WTC11 (cell line): ENCODE data around the gene INSC. TPM values are rescaled to one million over a fixed set of nuclear protein-coding genes. Genes with fewer than 3 reads are reported as not detected.

Source experiments
- ATAC-seq: fragments of 200-7000 bp; cut with Tn5 transposase; 2 replicates; pipeline ENCODE4 v1.10.0; 2021; ENCODE audit warnings: mild to moderate bottlenecking, moderate library complexity
- CTCF ChIA-PET: fragments of 300-600 bp; sonication (Branson Sonifier 250); formaldehyde crosslinking; loops from one replicate; lab custom pipeline; 2021; ENCODE audit warnings: antibody characterized with exemption; lab: Charles Lee
- POLR2A ChIA-PET: fragments of 350-600 bp; sonication (Branson Sonifier 250); formaldehyde crosslinking; loops from one replicate; lab custom pipeline; 2021; ENCODE audit warnings: antibody characterized with exemption; lab: Charles Lee
- DNase-seq: peaks from one replicate; pipeline ENCODE4 v3.0.0; 2021; ENCODE audit warnings: low spot score
- H3K27ac Mint-ChIP-seq: 2 replicates; pipeline ENCODE4 v1.8.0; 2021; ENCODE audit warnings: mixed read lengths
- H3K27me3 Mint-ChIP-seq: 2 replicates; pipeline ENCODE4 v1.8.0; 2021; ENCODE audit warnings: low read depth, mild to moderate bottlenecking, moderate library complexity, mixed read lengths
- H3K36me3 Mint-ChIP-seq: 2 replicates; pipeline ENCODE4 v1.8.0; 2021; ENCODE audit warnings: mixed read lengths
- H3K4me1 Mint-ChIP-seq: 2 replicates; pipeline ENCODE4 v1.8.0; 2022; ENCODE audit warnings: mixed read lengths
- H3K4me3 Mint-ChIP-seq: 2 replicates; pipeline ENCODE4 v1.8.0; 2021; ENCODE audit warnings: mild to moderate bottlenecking, moderate library complexity, mixed read lengths
- H3K9me3 Mint-ChIP-seq: 2 replicates; pipeline ENCODE4 v1.8.0; 2021; ENCODE audit warnings: mixed read lengths
- ETV6 ChIP-seq: sonication (generic); formaldehyde crosslinking; IDR thresholded peaks from 2 replicates; pipeline ENCODE4 v1.8.1; 2022; ENCODE audit warnings: mild to moderate bottlenecking, missing genetic modification reagents
- FOXJ3 ChIP-seq: sonication (generic); formaldehyde crosslinking; IDR thresholded peaks from 2 replicates; pipeline ENCODE4 v1.9.0; 2021; ENCODE audit warnings: missing genetic modification reagents, mild to moderate bottlenecking, borderline replicate concordance
- FOXP1 ChIP-seq: sonication (generic); formaldehyde crosslinking; IDR thresholded peaks from 2 replicates; pipeline ENCODE4 v1.8.0; 2022; ENCODE audit warnings: missing genetic modification reagents, mild to moderate bottlenecking, moderate library complexity, borderline replicate concordance
- GRHL2 ChIP-seq: fragments of 250-450 bp; sonication (Bioruptor Pico); IDR thresholded peaks from 2 replicates; pipeline ENCODE4 v1.8.0; 2022; ENCODE audit warnings: mild to moderate bottlenecking, moderate library complexity; ENCODE audit not compliant: insufficient replicate concordance, severe bottlenecking
- GTF2I ChIP-seq: fragments of 250-450 bp; sonication (Bioruptor Pico); conservative IDR thresholded peaks from 2 replicates; pipeline ENCODE4 v1.4.0; 2021; ENCODE audit warnings: mild to moderate bottlenecking
- HMGXB4 ChIP-seq: sonication (generic); formaldehyde crosslinking; IDR thresholded peaks from 2 replicates; pipeline ENCODE4 v1.8.1; 2023; ENCODE audit warnings: mild to moderate bottlenecking, moderate library complexity, missing genetic modification reagents
- RELA ChIP-seq: sonication (generic); formaldehyde crosslinking; IDR thresholded peaks from 2 replicates; pipeline ENCODE4 v1.8.1; 2022; ENCODE audit warnings: missing genetic modification reagents, mild to moderate bottlenecking, borderline replicate concordance
- SMAD4 ChIP-seq: sonication (generic); formaldehyde crosslinking; IDR thresholded peaks from 2 replicates; pipeline ENCODE4 v1.8.0; 2022; ENCODE audit warnings: mild to moderate bottlenecking, missing genetic modification reagents
- SP1 ChIP-seq: sonication (generic); formaldehyde crosslinking; conservative IDR thresholded peaks from 2 replicates; pipeline ENCODE4 v1.8.1; 2022; ENCODE audit warnings: missing genetic modification reagents
- STAT6 ChIP-seq: sonication (generic); formaldehyde crosslinking; conservative IDR thresholded peaks from 2 replicates; pipeline ENCODE4 v1.8.1; 2023; ENCODE audit warnings: mild to moderate bottlenecking, low read depth, missing genetic modification reagents, moderate library complexity
- TEAD1 ChIP-seq: sonication (generic); formaldehyde crosslinking; IDR thresholded peaks from 2 replicates; pipeline ENCODE4 v1.8.0; 2022; ENCODE audit warnings: mild to moderate bottlenecking, missing genetic modification reagents
- TEAD4 ChIP-seq: sonication (generic); formaldehyde crosslinking; IDR thresholded peaks from 2 replicates; pipeline ENCODE4 v1.8.0; 2022; ENCODE audit warnings: mild to moderate bottlenecking, missing genetic modification reagents
- USF1 ChIP-seq: sonication (generic); formaldehyde crosslinking; IDR thresholded peaks from 2 replicates; pipeline ENCODE4 v1.8.0; 2022; ENCODE audit warnings: mild to moderate bottlenecking, missing genetic modification reagents
- ZNF121 ChIP-seq: sonication (generic); formaldehyde crosslinking; IDR thresholded peaks from 2 replicates; pipeline ENCODE4 v1.8.0; 2023; ENCODE audit warnings: missing genetic modification reagents
- ZNF138 ChIP-seq: sonication (generic); formaldehyde crosslinking; conservative IDR thresholded peaks from 2 replicates; pipeline ENCODE4 v1.8.1; 2022; ENCODE audit warnings: mild to moderate bottlenecking, moderate library complexity, missing genetic modification reagents
- ZNF396 ChIP-seq: fragments of 250-450 bp; sonication (Bioruptor Pico); IDR thresholded peaks from 2 replicates; pipeline ENCODE4 v1.8.0; 2021; ENCODE audit warnings: mild to moderate bottlenecking, moderate library complexity, borderline replicate concordance
- ZNF425 ChIP-seq: fragments of 250-450 bp; sonication (Bioruptor Pico); conservative IDR thresholded peaks from 2 replicates; pipeline ENCODE4 v1.9.0; 2021; ENCODE audit warnings: mild to moderate bottlenecking
- total RNA-seq: library from RNA; stranded (reverse); gene quantifications from 3 replicates; pipeline ENCODE4 v1.2.3, GENCODE V29; 2021
- TF ChIP-seq, protein P1 (sequence below): fragments of 250-450 bp; sonication (Bioruptor Pico); IDR thresholded peaks from 2 replicates; pipeline ENCODE4 v1.9.0; 2021; ENCODE audit warnings: moderate library complexity, mild to moderate bottlenecking, inconsistent platforms, borderline replicate concordance
- TF ChIP-seq, protein P2 (sequence below): sonication (generic); formaldehyde crosslinking; IDR thresholded peaks from 2 replicates; pipeline ENCODE4 v1.8.1; 2022; ENCODE audit warnings: mild to moderate bottlenecking, moderate library complexity, missing genetic modification reagents
- TF ChIP-seq, protein P3 (sequence below): sonication (generic); formaldehyde crosslinking; IDR thresholded peaks from 2 replicates; pipeline ENCODE4 v1.8.1; 2023; ENCODE audit warnings: mild to moderate bottlenecking, missing genetic modification reagents, moderate library complexity

INSC gene
- total RNA-seq, 1 experiment from 2014 or later, result 0.44 TPM

DNA sequence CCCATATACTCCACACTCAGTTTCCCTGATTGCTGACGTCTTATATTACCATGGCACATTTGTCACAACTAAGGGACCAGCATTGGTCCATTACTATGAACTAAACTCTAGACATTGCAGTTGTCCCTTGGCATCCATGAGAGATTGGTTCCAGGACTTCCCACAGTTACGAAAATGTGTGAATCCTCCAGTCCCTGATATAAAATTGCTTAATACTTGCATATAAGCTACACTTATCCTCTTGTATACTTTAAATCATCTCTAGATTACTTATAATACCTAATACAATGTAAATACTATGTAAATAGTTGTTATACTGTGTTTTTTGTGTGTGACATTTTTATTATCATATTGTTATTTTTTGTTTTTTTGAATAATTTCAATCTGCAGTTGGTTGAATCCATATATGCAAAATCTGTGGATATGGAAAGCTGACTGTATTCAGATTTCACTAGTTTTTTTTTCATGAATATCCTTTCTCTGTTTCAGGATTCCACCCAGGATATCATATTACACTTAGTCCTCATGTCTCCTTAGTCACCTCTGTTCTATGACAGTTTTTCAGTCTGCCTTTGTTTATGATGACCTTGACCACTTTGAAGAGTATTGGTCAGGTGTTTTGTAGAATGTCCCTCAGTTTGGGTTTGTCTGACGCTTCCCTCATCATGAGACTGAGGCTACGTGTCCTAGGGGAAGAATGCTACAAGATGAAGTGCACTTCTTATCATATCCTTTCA lies 55.3 kb downstream of the INSC start (continued):
- TF ChIP-seq HMGXB4 (CRISPR knock-in tag) (no peak), STAT6 (no peak), GTF2I (CRISPR knock-in tag) (no peak), USF1 (CRISPR knock-in tag) (no peak)
- TF ChIP-seq, protein P1, sequence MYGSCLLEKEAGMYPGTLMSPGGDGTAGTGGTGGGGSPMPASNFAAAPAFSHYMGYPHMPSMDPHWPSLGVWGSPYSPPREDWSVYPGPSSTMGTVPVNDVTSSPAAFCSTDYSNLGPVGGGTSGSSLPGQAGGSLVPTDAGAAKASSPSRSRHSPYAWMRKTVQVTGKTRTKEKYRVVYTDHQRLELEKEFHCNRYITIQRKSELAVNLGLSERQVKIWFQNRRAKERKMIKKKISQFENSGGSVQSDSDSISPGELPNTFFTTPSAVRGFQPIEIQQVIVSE (CRISPR knock-in tag), result no peak
- TF ChIP-seq, protein P2, sequence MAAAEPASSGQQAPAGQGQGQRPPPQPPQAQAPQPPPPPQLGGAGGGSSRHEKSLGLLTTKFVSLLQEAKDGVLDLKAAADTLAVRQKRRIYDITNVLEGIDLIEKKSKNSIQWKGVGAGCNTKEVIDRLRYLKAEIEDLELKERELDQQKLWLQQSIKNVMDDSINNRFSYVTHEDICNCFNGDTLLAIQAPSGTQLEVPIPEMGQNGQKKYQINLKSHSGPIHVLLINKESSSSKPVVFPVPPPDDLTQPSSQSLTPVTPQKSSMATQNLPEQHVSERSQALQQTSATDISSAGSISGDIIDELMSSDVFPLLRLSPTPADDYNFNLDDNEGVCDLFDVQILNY, result no peak

DNA sequence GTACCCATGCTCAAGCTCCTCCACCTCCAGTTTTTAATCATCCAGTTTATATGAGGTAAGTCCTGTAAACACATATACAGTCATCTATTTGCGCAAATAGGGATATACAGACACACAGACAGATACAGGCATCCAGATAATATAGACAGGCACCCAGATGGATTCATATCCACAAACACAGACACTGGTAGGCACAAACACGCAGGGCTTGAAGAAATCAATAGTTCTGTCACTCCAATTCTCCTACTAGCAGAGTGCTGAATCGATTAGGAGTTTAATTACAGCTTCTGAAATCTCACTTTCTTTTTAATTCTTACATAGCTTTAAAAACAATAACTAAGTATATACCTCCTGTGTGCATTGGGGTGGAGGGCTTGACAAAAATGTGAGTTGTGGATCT lies 56.0 kb downstream of the INSC start:
- DNase-seq, result no peak
- no peaks in the 10 kb centered on the region; the same call in 1 of the 2 replicates for H3K27me3 Mint-ChIP-seq
- no peak overlapping the region for H3K4me3 Mint-ChIP-seq
- H3K9me3 Mint-ChIP-seq, result no peaks in the 10 kb centered on the region
- H3K4me1 Mint-ChIP-seq, result no peaks in the 10 kb centered on the region
- TF ChIP-seq ZNF138 (CRISPR knock-in tag) (no peak), SP1 (CRISPR knock-in tag) (no peak), FOXJ3 (CRISPR knock-in tag) (no peak), SMAD4 (CRISPR knock-in tag) (no peak), RELA (CRISPR knock-in tag) (no peak), ETV6 (CRISPR knock-in tag) (no peak), TEAD4 (no peak), ZNF396 (no peak), ZNF121 (CRISPR knock-in tag) (no peak), FOXP1 (CRISPR knock-in tag) (no peak), TEAD1 (CRISPR knock-in tag) (no peak), ZNF425 (CRISPR knock-in tag) (no peak), GRHL2 (no peak)
- TF ChIP-seq, protein P1 (CRISPR knock-in tag), result no peak
- TF ChIP-seq, protein P3, sequence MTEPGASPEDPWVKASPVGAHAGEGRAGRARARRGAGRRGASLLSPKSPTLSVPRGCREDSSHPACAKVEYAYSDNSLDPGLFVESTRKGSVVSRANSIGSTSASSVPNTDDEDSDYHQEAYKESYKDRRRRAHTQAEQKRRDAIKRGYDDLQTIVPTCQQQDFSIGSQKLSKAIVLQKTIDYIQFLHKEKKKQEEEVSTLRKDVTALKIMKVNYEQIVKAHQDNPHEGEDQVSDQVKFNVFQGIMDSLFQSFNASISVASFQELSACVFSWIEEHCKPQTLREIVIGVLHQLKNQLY (CRISPR knock-in tag), result no peak
- TF ChIP-seq, all 79 proteins: peak for 0
- Mint-ChIP-seq H3K27ac (no peak overlapping the region), H3K36me3 (no peaks in the 10 kb centered on the region)
- ChIA-PET POLR2A (no interaction called here), CTCF (interaction anchor here (2.1 kb wide), 1 partner anchor 70 kb away, joined by 6 read pairs; no protein-coding TSS in a partner anchor)
- no peak for ATAC-seq
